ENCODE results near the gene MCTP2.

MCTP2 gene

GRCh38 chr15:94467034-94467433, 235.7 kb downstream of the MCTP2 start:
- Histone ChIP-seq H3K36me3 (no peaks in the 10 kb centered on the region), H3K9me3 (ENCODE audit: severe bottlenecking) (no peaks in the 10 kb centered on the region), H3K27me3 (ENCODE audit: insufficient read depth, low read depth, severe bottlenecking) (peaks cover 23% of the 10 kb centered on the region), H3K27ac (no peak overlapping the region), H3K4me3 (ENCODE audit: low read depth, low read length) (no peak overlapping the region)
- DNase-seq, result no peak
- no peak for TF ChIP-seq CTCF (IDR thresholded peaks at IDR 0.05; ENCODE audit: low read depth, low read length)

- no peak for TF ChIP-seq CTCF (IDR thresholded peaks at IDR 0.05; ENCODE audit: low read depth, low read length)
- Histone ChIP-seq H3K27me3 (ENCODE audit: insufficient read depth, low read depth, severe bottlenecking) (peaks cover 15% of the 10 kb centered on the region), H3K4me3 (ENCODE audit: low read depth, low read length) (no peak overlapping the region), H3K27ac (no peak overlapping the region), H3K9me3 (ENCODE audit: severe bottlenecking) (no peaks in the 10 kb centered on the region), H3K36me3 (no peaks in the 10 kb centered on the region)
- no peak for DNase-seq
Observed at GRCh38 chr15:94470492-94470891, 239.1 kb downstream of the MCTP2 start.

GRCh38 chr15:94476686-94477085, 245.3 kb downstream of the MCTP2 start:
- no peak for DNase-seq
- TF ChIP-seq CTCF (IDR thresholded peaks at IDR 0.05; ENCODE audit: low read depth, low read length), result no peak
- Histone ChIP-seq H3K36me3 (no peaks in the 10 kb centered on the region), H3K9me3 (ENCODE audit: severe bottlenecking) (no peaks in the 10 kb centered on the region), H3K27ac (no peak overlapping the region), H3K4me3 (ENCODE audit: low read depth, low read length) (no peak overlapping the region), H3K27me3 (ENCODE audit: insufficient read depth, low read depth, severe bottlenecking) (peaks cover 50% of the 10 kb centered on the region)

GRCh38 chr15:94477913-94478553, 246.7 kb downstream of the MCTP2 start:
- no peak overlapping the region for H3K27ac ChIP-seq
- no peak for TF ChIP-seq CTCF (IDR thresholded peaks at IDR 0.05; ENCODE audit: low read depth, low read length)

GRCh38 chr15:94478763-94479162, 247.4 kb downstream of the MCTP2 start:
- no peaks in the 10 kb centered on the region for H3K9me3 ChIP-seq (ENCODE audit: severe bottlenecking)
- no peak overlapping the region for H3K27ac ChIP-seq
- DNase-seq, result no peak
- peaks cover 51% of the 10 kb centered on the region for H3K27me3 ChIP-seq (ENCODE audit: insufficient read depth, low read depth, severe bottlenecking)
- no peaks in the 10 kb centered on the region for H3K36me3 ChIP-seq
- no peak overlapping the region for H3K4me3 ChIP-seq (ENCODE audit: low read depth, low read length)
- no peak for TF ChIP-seq CTCF (IDR thresholded peaks at IDR 0.05; ENCODE audit: low read depth, low read length)

More at GRCh38 chr15:94477913-94478553, 246.7 kb downstream of the MCTP2 start:
- peaks cover 51% of the 10 kb centered on the region for H3K27me3 ChIP-seq (ENCODE audit: insufficient read depth, low read depth, severe bottlenecking)
- H3K9me3 ChIP-seq (ENCODE audit: severe bottlenecking), result no peaks in the 10 kb centered on the region
- no peaks in the 10 kb centered on the region for H3K36me3 ChIP-seq
- no peak overlapping the region for H3K4me3 ChIP-seq (ENCODE audit: low read depth, low read length)
- no peak for DNase-seq

- peaks cover 46% of the 10 kb centered on the region for H3K27me3 ChIP-seq (ENCODE audit: insufficient read depth, low read depth, severe bottlenecking)
- TF ChIP-seq CTCF (IDR thresholded peaks at IDR 0.05; ENCODE audit: low read depth, low read length), result no peak
- no peak overlapping the region for H3K27ac ChIP-seq
- DNase-seq, result no peak
- H3K36me3 ChIP-seq, result no peaks in the 10 kb centered on the region
- no peaks in the 10 kb centered on the region for H3K9me3 ChIP-seq (ENCODE audit: severe bottlenecking)
- H3K4me3 ChIP-seq (ENCODE audit: low read depth, low read length), result no peak overlapping the region
Observed at GRCh38 chr15:94480289-94480834, 249.0 kb downstream of the MCTP2 start.

All from WERI-Rb-1 (cell line).